ENCODE measurements around the gene COL21A1. TPM values are rescaled to one million over a fixed set of nuclear protein-coding genes. Genes with fewer than 3 reads are reported as not detected.

COL21A1 gene
- total RNA-seq, 3 donors from 2014 or later (not counting 1 experiment from before 2014, with no cell fraction given) = not detected

- ATAC-seq (no peak), DNase-seq (no peak)
- Mint-ChIP-seq H3K9me3 (peaks cover 18 to 19% of the 10 kb centered on the region in 2 donors), H3K4me1 (no peaks in the 10 kb centered on the region), H3K4me3 (no peak overlapping the region), H3K27me3 (ENCODE audit: low read depth in 2 of 2) (no peaks in the 10 kb centered on the region), H3K36me3 (peaks cover 10% of the 10 kb centered on the region), H3K27ac (no peak overlapping the region)
- Histone ChIP-seq H3K4me1 (ENCODE audit: control insufficient read depth, insufficient read depth, low read length) (no peaks in the 10 kb centered on the region), H3K27me3 (ENCODE audit: control insufficient read depth, insufficient read depth, low read length) (no peaks in the 10 kb centered on the region), H3K36me3 (ENCODE audit: control insufficient read depth, insufficient read depth, low read length) (no peaks in the 10 kb centered on the region), H3K27ac (ENCODE audit: low read length) (no peak overlapping the region), H3K9me3 (ENCODE audit: control insufficient read depth, insufficient read depth, low read length) (no peaks in the 10 kb centered on the region), H3K4me3 (ENCODE audit: low read length) (no peak overlapping the region)
- intact Hi-C loops (cut with micrococcal nuclease) = no loop called here
- no peak for TF ChIP-seq CTCF (IDR thresholded peaks at IDR 0.05)
Observed at GRCh38 chr6:56140090-56140489, 107.3 kb downstream of the COL21A1 start.

GRCh38 chr6:56115715-56116114, 131.7 kb downstream of the COL21A1 start:
- no peak overlapping the region for H3K4me3 ChIP-seq (ENCODE audit: low read length)
- intact Hi-C loops (cut with micrococcal nuclease) = no loop called here
- TF ChIP-seq CTCF (IDR thresholded peaks at IDR 0.05) = no peak
- H3K27me3 ChIP-seq (ENCODE audit: control insufficient read depth, insufficient read depth, low read length) = no peaks in the 10 kb centered on the region
- DNase-seq = no peak
- Mint-ChIP-seq H3K9me3 (peaks cover 14 to 20% of the 10 kb centered on the region in 2 donors), H3K4me3 (no peak overlapping the region), H3K36me3 (peaks cover 5% of the 10 kb centered on the region), H3K27ac (no peak overlapping the region), H3K4me1 (no peaks in the 10 kb centered on the region), H3K27me3 (ENCODE audit: low read depth in 2 of 2) (no peaks in the 10 kb centered on the region)
- H3K9me3 ChIP-seq (ENCODE audit: control insufficient read depth, insufficient read depth, low read length) = peaks cover 7% of the 10 kb centered on the region
- H3K27ac ChIP-seq (ENCODE audit: low read length) = no peak overlapping the region
- no peaks in the 10 kb centered on the region for H3K4me1 ChIP-seq (ENCODE audit: control insufficient read depth, insufficient read depth, low read length)
- no peaks in the 10 kb centered on the region for H3K36me3 ChIP-seq (ENCODE audit: control insufficient read depth, insufficient read depth, low read length)
- no peak for ATAC-seq

GRCh38 chr6:56109149-56109548, 138.2 kb downstream of the COL21A1 start:
- no peak overlapping the region for H3K27ac Mint-ChIP-seq
- ATAC-seq (no peak), DNase-seq (no peak)
- no peaks in the 10 kb centered on the region for H3K27me3 Mint-ChIP-seq (ENCODE audit: low read depth in 2 of 2)
- Histone ChIP-seq H3K4me3 (ENCODE audit: low read length) (no peak overlapping the region), H3K4me1 (ENCODE audit: control insufficient read depth, insufficient read depth, low read length) (no peaks in the 10 kb centered on the region), H3K27me3 (ENCODE audit: control insufficient read depth, insufficient read depth, low read length) (no peaks in the 10 kb centered on the region), H3K36me3 (ENCODE audit: control insufficient read depth, insufficient read depth, low read length) (no peaks in the 10 kb centered on the region), H3K27ac (ENCODE audit: low read length) (no peak overlapping the region), H3K9me3 (ENCODE audit: control insufficient read depth, insufficient read depth, low read length) (peaks cover 7% of the 10 kb centered on the region)
- no peaks in the 10 kb centered on the region for H3K4me1 Mint-ChIP-seq
- TF ChIP-seq CTCF (IDR thresholded peaks at IDR 0.05) = no peak
- H3K9me3 Mint-ChIP-seq = peaks cover 6 to 10% of the 10 kb centered on the region in 2 donors
- intact Hi-C loops (cut with micrococcal nuclease) = no loop called here
- no peaks in the 10 kb centered on the region for H3K36me3 Mint-ChIP-seq
- no peak overlapping the region for H3K4me3 Mint-ChIP-seq

GRCh38 chr6:56106231-56106630, 141.1 kb downstream of the COL21A1 start:
- TF ChIP-seq CTCF (IDR thresholded peaks at IDR 0.05) = no peak
- Mint-ChIP-seq H3K27me3 (ENCODE audit: low read depth in 2 of 2) (no peaks in the 10 kb centered on the region), H3K36me3 (no peaks in the 10 kb centered on the region), H3K4me3 (no peak overlapping the region), H3K4me1 (no peaks in the 10 kb centered on the region), H3K27ac (no peak overlapping the region), H3K9me3 (peaks cover 6 to 10% of the 10 kb centered on the region in 2 donors)
- no peak for DNase-seq
- intact Hi-C loops (cut with micrococcal nuclease) = no loop called here
- WGBS (ENCODE audit: insufficient coverage) = 70% methylated on average over 1 of the region's 1 CpG
- Histone ChIP-seq H3K27me3 (ENCODE audit: control insufficient read depth, insufficient read depth, low read length) (no peaks in the 10 kb centered on the region), H3K9me3 (ENCODE audit: control insufficient read depth, insufficient read depth, low read length) (no peaks in the 10 kb centered on the region), H3K27ac (ENCODE audit: low read length) (no peak overlapping the region), H3K4me1 (ENCODE audit: control insufficient read depth, insufficient read depth, low read length) (no peaks in the 10 kb centered on the region), H3K4me3 (ENCODE audit: low read length) (no peak overlapping the region), H3K36me3 (ENCODE audit: control insufficient read depth, insufficient read depth, low read length) (no peaks in the 10 kb centered on the region)
- ATAC-seq = no peak

Data from natural killer cell (primary cell).